HG02970 (cell line): Measurements from ENCODE around the gene BRSK2.
"Not testable (repeated sequence)": the region's sequence is repeated elsewhere in the genome, so short reads cannot be mapped to it uniquely, and the experiment has no call there.

Experiments used
- ATAC-seq: cut with Tn5 transposase; IDR thresholded peaks from one replicate; pipeline ENCODE4 v1.9.1; 2021; ENCODE audit warnings: mild to moderate bottlenecking, moderate library complexity, moderate number of reproducible peaks; ENCODE audit not compliant: unreplicated experiment, low FRiP score

The BRSK2 gene

GRCh38 chr11:1504581-1505290 is 115.0 kb downstream of the BRSK2 start:
- no peak for ATAC-seq

GRCh38 chr11:1505480-1505879 is 115.7 kb downstream of the BRSK2 start:
- ATAC-seq = no peak

GRCh38 chr11:1506981-1507380 is 117.2 kb downstream of the BRSK2 start:
- no peak for ATAC-seq

- ATAC-seq = no peak
These were observed 117.8 kb downstream of the BRSK2 start for GRCh38 chr11:1507381-1508140.

- ATAC-seq = no peak
These were observed 118.8 kb downstream of the BRSK2 start for GRCh38 chr11:1508491-1508891.

- no peak for ATAC-seq
These were observed 119.3 kb downstream of the BRSK2 start for GRCh38 chr11:1508986-1509385.

GRCh38 chr11:1509626-1510255 is 120.0 kb downstream of the BRSK2 start:
- no peak for ATAC-seq

GRCh38 chr11:1510351-1510750 is 120.6 kb downstream of the BRSK2 start:
- not testable (repeated sequence) for ATAC-seq

GRCh38 chr11:1510928-1511327 is 121.2 kb downstream of the BRSK2 start:
- no peak for ATAC-seq

GRCh38 chr11:1511937-1512496 is 122.3 kb downstream of the BRSK2 start:
- no peak for ATAC-seq
